HEK293 (cell line): ENCODE measurements around the gene TMED1.

Experiments used
- CTCF ChIA-PET: fragments of 350-600 bp; formaldehyde crosslinking; extraction: SDS; loops from one replicate; lab custom pipeline; 2021; ENCODE audit warnings: antibody characterized with exemption; lab: Yijun Ruan, JAX
- POLR2A ChIA-PET: fragments of 300-600 bp; formaldehyde crosslinking; extraction: SDS; loops from one replicate; lab custom pipeline; 2020; ENCODE audit warnings: antibody characterized with exemption, inconsistent platforms; lab: Yijun Ruan, JAX
- H3K27ac ChIP-seq: fragments of 200-500 bp; sonication (Bioruptor generic); 2 replicates; pipeline ENCODE4 v1.5.1; 2014; ENCODE audit warnings: low read depth, low read length, control low read depth, inconsistent platforms; ENCODE audit errors: extremely low read depth
- H3K36me3 ChIP-seq, 2 experiments: fragments of 200-500 bp in 1 of 2; sonication (Bioruptor generic) in 1 of 2; 1 replicate in 1 of 2; 2 replicates in 1 of 2; pipeline ENCODE4 v1.5.1; 2014 to 2017; ENCODE audit warnings: inconsistent platforms in 2 of 2, low read length in 2 of 2; ENCODE audit not compliant: control insufficient read depth in 2 of 2, insufficient read depth in 1 of 2
- H3K4me1 ChIP-seq: fragments of 200-500 bp; sonication (Bioruptor generic); 2 replicates; pipeline ENCODE4 v1.5.1; 2014; ENCODE audit warnings: mild to moderate bottlenecking, low read length, inconsistent platforms; ENCODE audit not compliant: control insufficient read depth, insufficient read depth
- H3K4me3 ChIP-seq: 2 replicates; pipeline ENCODE4 v1.5.1; 2011; ENCODE audit warnings: low read depth, mild to moderate bottlenecking, control low read depth, low read length, moderate library complexity
- H3K9me3 ChIP-seq: fragments of 200-500 bp; sonication (Bioruptor generic); 2 replicates; pipeline ENCODE4 v1.5.1; 2014; ENCODE audit warnings: low read depth, low read length, inconsistent platforms; ENCODE audit not compliant: control insufficient read depth, insufficient read depth
- PBX3 ChIP-seq: sonication (generic); formaldehyde crosslinking; IDR thresholded peaks from 2 replicates; pipeline ENCODE4 v1.8.1; 2022; ENCODE audit warnings: mild to moderate bottlenecking, moderate library complexity, missing genetic modification reagents
- REPIN1 ChIP-seq: fragments of 450-650 bp; formaldehyde crosslinking; IDR thresholded peaks from 2 replicates; pipeline ENCODE4 v1.5.1; 2017; ENCODE audit warnings: missing biosample characterization, missing genetic modification characterization, low read depth
- ZBTB10 ChIP-seq: fragments of 450-650 bp; formaldehyde crosslinking; IDR thresholded peaks from 2 replicates; pipeline ENCODE4 v1.5.1; 2016; ENCODE audit warnings: missing biosample characterization, missing genetic modification characterization
- ZBTB17 ChIP-seq: fragments of 450-650 bp; formaldehyde crosslinking; IDR thresholded peaks from 2 replicates; pipeline ENCODE4 v1.5.1; 2016; ENCODE audit warnings: missing biosample characterization, missing genetic modification characterization
- ZBTB48 ChIP-seq: fragments of 450-650 bp; formaldehyde crosslinking; IDR thresholded peaks from 2 replicates; pipeline ENCODE4 v1.5.1; 2016; ENCODE audit warnings: missing biosample characterization, missing genetic modification characterization
- ZBTB7A ChIP-seq: fragments of 450-650 bp; formaldehyde crosslinking; IDR thresholded peaks from 2 replicates; pipeline ENCODE4 v1.5.1; 2016; ENCODE audit warnings: low read depth, missing biosample characterization, missing genetic modification characterization
- ZBTB8A ChIP-seq: fragments of 450-650 bp; formaldehyde crosslinking; IDR thresholded peaks from 2 replicates; pipeline ENCODE4 v1.5.1; 2016; ENCODE audit warnings: missing biosample characterization, missing genetic modification characterization
- ZFHX2 ChIP-seq: fragments of 450-650 bp; formaldehyde crosslinking; conservative IDR thresholded peaks from 2 replicates; pipeline ENCODE4 v1.5.1; 2016; ENCODE audit warnings: missing biosample characterization, missing genetic modification characterization
- ZIC2 ChIP-seq: fragments of 450-650 bp; formaldehyde crosslinking; IDR thresholded peaks from 2 replicates; pipeline ENCODE4 v1.5.1; 2016; ENCODE audit warnings: missing biosample characterization, missing genetic modification characterization
- ZNF138 ChIP-seq: fragments of 450-650 bp; formaldehyde crosslinking; IDR thresholded peaks from 2 replicates; pipeline ENCODE4 v1.5.1; 2016; ENCODE audit warnings: missing biosample characterization, missing genetic modification characterization, borderline replicate concordance
- ZNF423 ChIP-seq: fragments of 450-650 bp; formaldehyde crosslinking; IDR thresholded peaks from 2 replicates; pipeline ENCODE4 v1.5.1; 2016; ENCODE audit warnings: missing biosample characterization, missing genetic modification characterization
- ZNF48 ChIP-seq: fragments of 450-650 bp; formaldehyde crosslinking; IDR thresholded peaks from 2 replicates; pipeline ENCODE4 v1.5.1; 2016; ENCODE audit warnings: missing biosample characterization, missing genetic modification characterization
- ZNF629 ChIP-seq: fragments of 450-650 bp; formaldehyde crosslinking; IDR thresholded peaks from 2 replicates; pipeline ENCODE4 v1.5.1; 2017; ENCODE audit warnings: missing biosample characterization, missing genetic modification characterization
- ZNF677 ChIP-seq: fragments of 450-650 bp; IDR thresholded peaks from 2 replicates; pipeline ENCODE4 v1.5.0; 2018; ENCODE audit warnings: missing biosample characterization, mild to moderate bottlenecking, missing genetic modification characterization, moderate library complexity
- ZNF776 ChIP-seq: fragments of 450-650 bp; formaldehyde crosslinking; IDR thresholded peaks from 2 replicates; pipeline ENCODE4 v1.5.0; 2017; ENCODE audit warnings: missing biosample characterization, missing genetic modification characterization, borderline replicate concordance
- ZNF792 ChIP-seq: fragments of 450-650 bp; formaldehyde crosslinking; IDR thresholded peaks from 2 replicates; pipeline ENCODE4 v1.5.1; 2016; ENCODE audit warnings: missing biosample characterization, missing genetic modification characterization
- ZNF837 ChIP-seq: fragments of 450-650 bp; formaldehyde crosslinking; IDR thresholded peaks from 2 replicates; pipeline ENCODE4 v1.5.1; 2016; ENCODE audit warnings: missing biosample characterization, missing genetic modification characterization
- ZSCAN18 ChIP-seq: fragments of 450-650 bp; formaldehyde crosslinking; IDR thresholded peaks from 2 replicates; pipeline ENCODE4 v1.5.1; 2016; ENCODE audit warnings: missing biosample characterization, missing genetic modification characterization
- TF ChIP-seq, protein P1 (sequence below): fragments of 450-650 bp; formaldehyde crosslinking; IDR thresholded peaks from 2 replicates; pipeline ENCODE4 v1.5.1; 2016; ENCODE audit warnings: missing biosample characterization, missing genetic modification characterization, borderline replicate concordance
- TF ChIP-seq, protein P2 (sequence below): fragments of 450-650 bp; formaldehyde crosslinking; conservative IDR thresholded peaks from 2 replicates; pipeline ENCODE4 v1.5.1; 2016; ENCODE audit warnings: low read depth, missing biosample characterization, missing genetic modification characterization
- TF ChIP-seq, protein P3 (sequence below): fragments of 450-650 bp; formaldehyde crosslinking; IDR thresholded peaks from 2 replicates; pipeline ENCODE4 v1.5.1; 2016; ENCODE audit warnings: missing biosample characterization, missing genetic modification characterization, low read depth

The TMED1 gene

DNA sequence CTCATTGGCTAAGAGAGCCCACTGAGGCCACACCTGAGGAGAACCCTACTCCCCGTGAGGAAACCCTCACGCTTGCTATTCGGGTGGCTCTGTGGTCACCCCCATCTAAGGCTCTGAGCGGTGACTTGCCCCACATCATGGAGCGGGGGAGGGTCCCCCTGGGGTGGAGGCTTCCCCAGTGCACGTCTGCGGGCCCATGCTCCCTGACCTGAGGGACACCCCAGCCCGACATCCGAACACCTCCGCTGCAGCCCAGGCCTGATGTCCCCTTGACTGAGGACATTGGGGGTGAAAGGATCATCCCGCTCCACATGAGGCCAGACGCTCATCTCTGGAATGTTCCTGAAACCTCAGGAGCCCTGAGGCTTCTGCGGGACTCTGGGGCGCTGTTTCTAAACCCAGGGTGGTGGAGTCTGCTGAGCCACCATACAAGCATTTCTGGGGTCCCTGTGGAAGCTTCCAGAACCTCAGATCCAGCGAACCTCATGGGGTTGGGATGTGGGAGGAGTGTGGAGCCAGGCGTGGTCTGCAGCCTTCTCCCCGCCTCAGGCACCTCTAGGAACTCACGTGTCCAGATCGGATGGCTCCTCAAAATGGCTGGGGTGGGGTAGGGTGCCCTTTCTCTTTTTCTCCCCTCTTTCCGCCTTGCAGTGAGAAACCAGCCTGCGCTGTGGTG is 19.9 kb downstream of the TMED1 start:
- Histone ChIP-seq H3K27ac (no peak overlapping the region), H3K4me3 (no peak overlapping the region), H3K4me1 (no peaks in the 10 kb centered on the region), H3K36me3 (peaks cover 0 to 73% of the 10 kb centered on the region in 2 experiments; a peak in 2 of 3 replicates), H3K9me3 (no peaks in the 10 kb centered on the region)
- ChIA-PET CTCF (interaction anchor here (0.6 kb wide), 1 partner anchor 42 kb away, joined by 3 read pairs; no protein-coding TSS in a partner anchor), POLR2A (no interaction called here)
- TF ChIP-seq ZNF629 (no peak), ZNF837 (tag by site-specific recombination) (no peak), ZNF48 (tag by site-specific recombination) (no peak), ZBTB10 (tag by site-specific recombination) (no peak), ZNF138 (tag by site-specific recombination) (no peak), PBX3 (CRISPR knock-in tag) (no peak), ZBTB7A (no peak), ZBTB17 (tag by site-specific recombination) (no peak)

GRCh38 chr19:10815007-10815536 is 20.9 kb downstream of the TMED1 start:
- POLR2A ChIA-PET = interaction anchor here (0.6 kb wide), 1 partner anchor 28 kb away, joined by 5 read pairs; no protein-coding TSS in a partner anchor
- H3K4me3 ChIP-seq = no peak overlapping the region
- no peaks in the 10 kb centered on the region for H3K4me1 ChIP-seq
- peaks cover 0 to 73% of the 10 kb centered on the region in 2 experiments; a peak in 2 of 3 replicates for H3K36me3 ChIP-seq
- no peaks in the 10 kb centered on the region for H3K9me3 ChIP-seq
- no peak overlapping the region for H3K27ac ChIP-seq
- CTCF ChIA-PET = no interaction called here
- TF ChIP-seq ZNF677 (tag by site-specific recombination) (no peak), ZNF423 (no peak), ZFHX2 (tag by site-specific recombination) (no peak), ZNF792 (no peak), ZBTB48 (tag by site-specific recombination) (no peak), ZNF776 (tag by site-specific recombination) (no peak), ZIC2 (tag by site-specific recombination) (no peak), ZBTB8A (no peak), REPIN1 (tag by site-specific recombination) (no peak), ZSCAN18 (tag by site-specific recombination) (no peak)
- TF ChIP-seq, protein P1, sequence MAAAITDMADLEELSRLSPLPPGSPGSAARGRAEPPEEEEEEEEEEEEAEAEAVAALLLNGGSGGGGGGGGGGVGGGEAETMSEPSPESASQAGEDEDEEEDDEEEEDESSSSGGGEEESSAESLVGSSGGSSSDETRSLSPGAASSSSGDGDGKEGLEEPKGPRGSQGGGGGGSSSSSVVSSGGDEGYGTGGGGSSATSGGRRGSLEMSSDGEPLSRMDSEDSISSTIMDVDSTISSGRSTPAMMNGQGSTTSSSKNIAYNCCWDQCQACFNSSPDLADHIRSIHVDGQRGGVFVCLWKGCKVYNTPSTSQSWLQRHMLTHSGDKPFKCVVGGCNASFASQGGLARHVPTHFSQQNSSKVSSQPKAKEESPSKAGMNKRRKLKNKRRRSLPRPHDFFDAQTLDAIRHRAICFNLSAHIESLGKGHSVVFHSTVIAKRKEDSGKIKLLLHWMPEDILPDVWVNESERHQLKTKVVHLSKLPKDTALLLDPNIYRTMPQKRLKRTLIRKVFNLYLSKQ = no peak
- TF ChIP-seq, protein P2, sequence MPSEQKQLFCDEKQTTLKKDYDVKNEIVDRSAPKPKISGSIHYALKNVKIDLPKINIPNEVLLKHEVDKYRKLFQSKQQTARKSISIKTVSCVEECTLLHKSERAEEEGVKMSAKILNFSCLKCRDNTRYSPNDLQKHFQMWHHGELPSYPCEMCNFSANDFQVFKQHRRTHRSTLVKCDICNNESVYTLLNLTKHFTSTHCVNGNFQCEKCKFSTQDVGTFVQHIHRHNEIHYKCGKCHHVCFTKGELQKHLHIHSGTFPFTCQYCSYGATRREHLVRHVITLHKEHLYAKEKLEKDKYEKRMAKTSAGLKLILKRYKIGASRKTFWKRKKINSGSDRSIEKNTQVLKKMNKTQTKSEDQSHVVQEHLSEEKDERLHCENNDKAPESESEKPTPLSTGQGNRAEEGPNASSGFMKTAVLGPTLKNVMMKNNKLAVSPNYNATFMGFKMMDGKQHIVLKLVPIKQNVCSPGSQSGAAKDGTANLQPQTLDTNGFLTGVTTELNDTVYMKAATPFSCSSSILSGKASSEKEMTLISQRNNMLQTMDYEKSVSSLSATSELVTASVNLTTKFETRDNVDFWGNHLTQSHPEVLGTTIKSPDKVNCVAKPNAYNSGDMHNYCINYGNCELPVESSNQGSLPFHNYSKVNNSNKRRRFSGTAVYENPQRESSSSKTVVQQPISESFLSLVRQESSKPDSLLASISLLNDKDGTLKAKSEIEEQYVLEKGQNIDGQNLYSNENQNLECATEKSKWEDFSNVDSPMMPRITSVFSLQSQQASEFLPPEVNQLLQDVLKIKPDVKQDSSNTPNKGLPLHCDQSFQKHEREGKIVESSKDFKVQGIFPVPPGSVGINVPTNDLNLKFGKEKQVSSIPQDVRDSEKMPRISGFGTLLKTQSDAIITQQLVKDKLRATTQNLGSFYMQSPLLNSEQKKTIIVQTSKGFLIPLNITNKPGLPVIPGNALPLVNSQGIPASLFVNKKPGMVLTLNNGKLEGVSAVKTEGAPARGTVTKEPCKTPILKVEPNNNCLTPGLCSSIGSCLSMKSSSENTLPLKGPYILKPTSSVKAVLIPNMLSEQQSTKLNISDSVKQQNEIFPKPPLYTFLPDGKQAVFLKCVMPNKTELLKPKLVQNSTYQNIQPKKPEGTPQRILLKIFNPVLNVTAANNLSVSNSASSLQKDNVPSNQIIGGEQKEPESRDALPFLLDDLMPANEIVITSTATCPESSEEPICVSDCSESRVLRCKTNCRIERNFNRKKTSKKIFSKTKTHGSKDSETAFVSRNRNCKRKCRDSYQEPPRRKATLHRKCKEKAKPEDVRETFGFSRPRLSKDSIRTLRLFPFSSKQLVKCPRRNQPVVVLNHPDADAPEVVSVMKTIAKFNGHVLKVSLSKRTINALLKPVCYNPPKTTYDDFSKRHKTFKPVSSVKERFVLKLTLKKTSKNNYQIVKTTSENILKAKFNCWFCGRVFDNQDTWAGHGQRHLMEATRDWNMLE (tag by site-specific recombination) = no peak
- TF ChIP-seq, protein P3, sequence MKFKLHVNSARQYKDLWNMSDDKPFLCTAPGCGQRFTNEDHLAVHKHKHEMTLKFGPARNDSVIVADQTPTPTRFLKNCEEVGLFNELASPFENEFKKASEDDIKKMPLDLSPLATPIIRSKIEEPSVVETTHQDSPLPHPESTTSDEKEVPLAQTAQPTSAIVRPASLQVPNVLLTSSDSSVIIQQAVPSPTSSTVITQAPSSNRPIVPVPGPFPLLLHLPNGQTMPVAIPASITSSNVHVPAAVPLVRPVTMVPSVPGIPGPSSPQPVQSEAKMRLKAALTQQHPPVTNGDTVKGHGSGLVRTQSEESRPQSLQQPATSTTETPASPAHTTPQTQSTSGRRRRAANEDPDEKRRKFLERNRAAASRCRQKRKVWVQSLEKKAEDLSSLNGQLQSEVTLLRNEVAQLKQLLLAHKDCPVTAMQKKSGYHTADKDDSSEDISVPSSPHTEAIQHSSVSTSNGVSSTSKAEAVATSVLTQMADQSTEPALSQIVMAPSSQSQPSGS = no peak
